Endothelial cell of umbilical vein (primary cell): Measurements from ENCODE around the gene ZNF585A.
"Not testable (repeated sequence)": the region's sequence is repeated elsewhere in the genome, so short reads cannot be mapped to it uniquely, and the experiment has no call there.

Experiments
- EZH2 ChIP-seq: IDR thresholded peaks from 2 replicates; pipeline ENCODE4 v1.6.1; 2012; ENCODE audit warnings: borderline replicate concordance, low read depth, mild to moderate bottlenecking, moderate library complexity, low read length, inconsistent platforms; ENCODE audit not compliant: severe bottlenecking
- POLR2A ChIP-seq: IDR thresholded peaks from 2 replicates; pipeline ENCODE4 v1.6.1; 2012; ENCODE audit warnings: low read depth, mild to moderate bottlenecking, control low read depth, low read length

DNA sequence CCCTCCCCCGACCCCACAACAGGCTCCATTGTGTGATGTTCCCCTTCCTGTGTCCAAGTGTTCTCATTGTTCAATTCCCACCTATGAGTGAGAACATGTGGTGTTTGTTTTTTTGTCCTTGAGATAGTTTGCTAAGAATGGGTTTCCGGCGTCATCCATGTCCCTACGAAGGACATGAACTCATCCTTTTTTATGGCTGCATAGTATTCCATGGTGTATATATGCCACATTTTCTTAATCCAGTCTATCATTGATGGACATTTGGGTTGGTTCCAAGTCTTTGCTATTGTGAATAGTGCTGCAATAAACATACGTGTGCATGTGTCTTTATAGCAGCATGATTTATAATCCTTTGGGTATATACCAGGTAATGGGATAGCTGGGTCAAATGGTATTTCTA is 68.4 kb downstream of the ZNF585A start:
- TF ChIP-seq POLR2A, EZH2: not testable (repeated sequence)
